Stimulated activated naive B cell treated with anti-CD40 and anti-IgM and Interleukin-4, amounts not matched to agents 10 μg/mL and 1 μg/mL and 100 μg/mL, for 72 hours (primary cell): ENCODE results near the gene FDXACB1.
A peak's percentile ranks its signal among the peaks of the same experiment; 100 is the strongest.

Experiments used
- ATAC-seq, 2 donors: fragments of 150-1000 bp; cut with Tn5 transposase; replicated peaks; 2 replicates each; pipeline ENCODE4 v1.10.0; 2021; ENCODE audit warnings: moderate library complexity in 1 of 2
- DNase-seq: peaks from one replicate; pipeline ENCODE4 v3.0.0; 2021
- H3K27ac Mint-ChIP-seq: one replicate; pipeline ENCODE4 v1.8.0; 2022; ENCODE audit warnings: mild to moderate bottlenecking, mixed read lengths
- H3K27me3 Mint-ChIP-seq, 2 donors: one replicate each; pipeline ENCODE4 v1.8.0; 2022; ENCODE audit warnings: mixed read lengths in 2 of 2
- H3K36me3 Mint-ChIP-seq, 2 donors: one replicate each; pipeline ENCODE4 v1.8.0; 2022; ENCODE audit warnings: mixed read lengths in 2 of 2, mild to moderate bottlenecking in 1 of 2
- H3K4me1 Mint-ChIP-seq, 2 donors: one replicate each; pipeline ENCODE4 v1.8.0; 2022; ENCODE audit warnings: mixed read lengths in 2 of 2, mild to moderate bottlenecking in 1 of 2
- H3K4me3 Mint-ChIP-seq, 2 donors: one replicate each; pipeline ENCODE4 v1.8.0; 2022; ENCODE audit warnings: mild to moderate bottlenecking in 2 of 2, mixed read lengths in 2 of 2, moderate library complexity in 1 of 2
- H3K9me3 Mint-ChIP-seq, 2 donors: one replicate each; pipeline ENCODE4 v1.8.0; 2022; ENCODE audit warnings: mixed read lengths in 2 of 2, mild to moderate bottlenecking in 1 of 2

The FDXACB1 gene

GRCh38 chr11:111879637-111879960 is 634 bp upstream of the FDXACB1 start:
- ATAC-seq: peak; percentile 1 to 3
- Mint-ChIP-seq H3K36me3 (peaks cover 9 to 26% of the 10 kb centered on the region in 2 donors), H3K4me3 (peak overlapping the region; percentile 93 to 94), H3K4me1 (peaks cover 12 to 15% of the 10 kb centered on the region in 2 donors), H3K27ac (peak overlapping the region; percentile 99), H3K27me3 (no peaks in the 10 kb centered on the region), H3K9me3 (no peaks in the 10 kb centered on the region)
- DNase-seq: no peak

DNA sequence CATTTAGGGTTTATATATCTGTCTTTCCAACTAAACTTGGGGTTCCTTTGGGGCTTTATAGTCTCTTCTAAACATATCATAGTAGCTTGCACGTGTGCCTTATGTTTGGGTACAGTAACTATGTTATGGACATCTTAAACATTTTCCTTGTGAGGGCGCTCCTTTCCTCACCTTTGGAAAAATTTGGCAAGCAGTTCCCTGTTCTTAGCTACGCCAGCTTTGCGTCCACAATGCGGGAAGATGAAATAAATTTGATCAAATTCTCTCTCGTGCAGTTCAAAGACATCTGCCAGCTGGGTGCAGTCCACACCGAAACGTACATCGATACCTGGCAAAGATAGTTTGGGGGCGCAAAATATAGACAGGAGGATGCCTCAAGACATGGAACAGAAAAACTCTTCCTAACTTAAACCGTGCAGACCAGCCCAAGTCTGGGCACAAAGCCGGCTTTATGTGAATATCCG is 548 bp downstream of the FDXACB1 start:
- peak overlapping the region; percentile 93 to 94 for H3K4me3 Mint-ChIP-seq
- no peaks in the 10 kb centered on the region for H3K27me3 Mint-ChIP-seq
- H3K4me1 Mint-ChIP-seq: peaks cover 12 to 15% of the 10 kb centered on the region in 2 donors
- no peaks in the 10 kb centered on the region for H3K9me3 Mint-ChIP-seq
- H3K36me3 Mint-ChIP-seq: peaks cover 10 to 24% of the 10 kb centered on the region in 2 donors
- ATAC-seq (peak in 1 of 2 donors; percentile 8), DNase-seq (no peak)
- peak overlapping the region; percentile 99 for H3K27ac Mint-ChIP-seq

DNA sequence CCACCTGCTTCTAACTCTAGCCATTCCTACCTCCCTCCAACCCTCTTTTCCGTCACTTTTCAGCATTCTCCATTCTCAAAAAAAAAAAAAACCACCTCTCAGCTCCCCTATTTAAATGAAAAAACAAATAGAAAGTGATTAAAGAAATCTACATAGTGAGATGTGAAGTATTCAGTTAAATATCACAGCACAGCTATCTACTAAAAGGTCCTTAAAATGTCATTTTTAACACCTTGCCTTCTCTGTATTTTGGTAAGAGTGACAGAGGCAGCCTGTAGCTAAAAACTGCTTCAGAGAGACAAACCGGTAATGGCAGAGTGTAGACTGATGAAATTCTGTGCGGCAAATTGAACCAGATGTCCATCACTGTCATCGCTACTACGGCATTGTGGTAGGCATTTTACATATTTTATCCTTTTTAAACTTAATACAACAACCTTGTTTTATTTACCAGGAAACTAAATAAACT is 7.2 kb downstream of the FDXACB1 start:
- Mint-ChIP-seq H3K36me3 (peaks cover 22 to 40% of the 10 kb centered on the region in 2 donors), H3K27me3 (no peaks in the 10 kb centered on the region), H3K27ac (peak overlapping the region; percentile 94), H3K4me3 (peak overlapping the region; percentile 93 to 94), H3K4me1 (peaks cover 9 to 31% of the 10 kb centered on the region in 2 donors), H3K9me3 (no peaks in the 10 kb centered on the region)
- ATAC-seq (no peak), DNase-seq (no peak)

- H3K27me3 Mint-ChIP-seq: no peaks in the 10 kb centered on the region
- peak within 1 kb of the TSS; percentile 94 for H3K27ac Mint-ChIP-seq
- peak; percentile 92 to 93 for ATAC-seq
- peaks cover 26 to 46% of the 10 kb centered on the region in 2 donors for H3K36me3 Mint-ChIP-seq
- H3K4me1 Mint-ChIP-seq: peaks cover 8 to 31% of the 10 kb centered on the region in 2 donors
- peak within 1 kb of the TSS; percentile 93 to 94 for H3K4me3 Mint-ChIP-seq
- DNase-seq: peak; percentile 84
- no peaks in the 10 kb centered on the region for H3K9me3 Mint-ChIP-seq
Observed at GRCh38 chr11:111870886-111871692, 7.9 kb downstream of the FDXACB1 start, which contains the start of gene ALG9. Gene ALG9, minus strand, starts transcription at chr11:111871581. Its CDS starts 99 bp downstream, at chr11:111871482.

DNA sequence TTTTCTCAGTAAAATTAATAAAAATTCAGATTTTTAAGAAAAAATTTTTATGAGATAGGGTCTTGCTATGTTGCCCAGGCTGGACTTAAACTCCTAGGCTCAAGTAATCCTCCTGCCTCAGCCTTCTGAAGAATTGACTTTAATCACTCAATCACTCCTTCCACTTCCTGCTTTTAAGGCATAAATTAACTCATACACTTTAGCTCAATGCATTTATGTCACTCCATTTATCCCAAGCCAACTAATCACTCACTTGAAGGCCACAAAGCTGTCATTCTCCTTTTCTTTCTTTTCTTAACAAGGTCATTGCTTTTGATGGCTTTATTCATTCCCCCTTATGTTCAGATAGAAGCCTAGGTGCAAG is 8.5 kb downstream of the FDXACB1 start:
- Mint-ChIP-seq H3K36me3 (peaks cover 26 to 47% of the 10 kb centered on the region in 2 donors), H3K27ac (peak overlapping the region; percentile 94), H3K27me3 (no peaks in the 10 kb centered on the region), H3K4me1 (peaks cover 8 to 31% of the 10 kb centered on the region in 2 donors), H3K4me3 (peak overlapping the region; percentile 93 to 94), H3K9me3 (no peaks in the 10 kb centered on the region)
- ATAC-seq: peak; percentile 27 to 31
- no peak for DNase-seq

DNA sequence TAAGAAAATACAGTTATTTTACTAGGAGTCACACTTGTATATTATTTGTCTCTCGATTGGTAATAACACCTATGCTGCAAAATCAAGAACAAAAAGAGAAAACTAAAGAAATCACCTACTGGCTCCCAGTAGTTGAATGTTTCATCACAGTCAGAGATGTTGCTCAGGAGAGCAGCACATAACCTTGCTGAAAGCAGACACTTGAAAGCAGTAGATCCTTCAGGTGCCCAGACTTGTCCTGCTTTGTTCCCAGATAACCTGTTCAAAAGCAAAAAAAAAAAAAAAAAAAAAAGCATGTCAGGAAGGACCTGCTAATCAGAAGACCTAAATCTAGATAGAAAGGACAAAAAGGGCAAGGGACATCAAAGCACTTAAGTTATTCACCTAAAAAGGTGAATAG is 8.9 kb downstream of the FDXACB1 start:
- Mint-ChIP-seq H3K9me3 (no peaks in the 10 kb centered on the region), H3K4me3 (no peak overlapping the region), H3K36me3 (peaks cover 26 to 49% of the 10 kb centered on the region in 2 donors), H3K27ac (no peak overlapping the region), H3K4me1 (peaks cover 8 to 31% of the 10 kb centered on the region in 2 donors), H3K27me3 (no peaks in the 10 kb centered on the region)
- ATAC-seq (no peak), DNase-seq (no peak)

- DNase-seq (no peak), ATAC-seq (no peak)
- Mint-ChIP-seq H3K9me3 (no peaks in the 10 kb centered on the region), H3K4me1 (no peaks in the 10 kb centered on the region), H3K36me3 (peaks cover 41 to 53% of the 10 kb centered on the region in 2 donors), H3K27me3 (no peaks in the 10 kb centered on the region), H3K27ac (no peak overlapping the region), H3K4me3 (no peak overlapping the region)
Observed at GRCh38 chr11:111860257-111860656, 18.7 kb downstream of the FDXACB1 start.

GRCh38 chr11:111855506-111855905 is 23.5 kb downstream of the FDXACB1 start:
- no peaks in the 10 kb centered on the region for H3K9me3 Mint-ChIP-seq
- no peak for ATAC-seq
- H3K4me3 Mint-ChIP-seq: no peak overlapping the region
- peaks cover 35 to 48% of the 10 kb centered on the region in 2 donors for H3K36me3 Mint-ChIP-seq
- H3K4me1 Mint-ChIP-seq: no peaks in the 10 kb centered on the region
- H3K27ac Mint-ChIP-seq: no peak overlapping the region
- no peak for DNase-seq
- no peaks in the 10 kb centered on the region for H3K27me3 Mint-ChIP-seq

GRCh38 chr11:111852103-111852502 is 26.9 kb downstream of the FDXACB1 start:
- Mint-ChIP-seq H3K27me3 (no peaks in the 10 kb centered on the region), H3K36me3 (peaks cover 30 to 46% of the 10 kb centered on the region in 2 donors), H3K4me3 (no peak overlapping the region), H3K27ac (no peak overlapping the region), H3K4me1 (no peaks in the 10 kb centered on the region), H3K9me3 (no peaks in the 10 kb centered on the region)
- no peak for DNase-seq
- ATAC-seq: no peak

DNA sequence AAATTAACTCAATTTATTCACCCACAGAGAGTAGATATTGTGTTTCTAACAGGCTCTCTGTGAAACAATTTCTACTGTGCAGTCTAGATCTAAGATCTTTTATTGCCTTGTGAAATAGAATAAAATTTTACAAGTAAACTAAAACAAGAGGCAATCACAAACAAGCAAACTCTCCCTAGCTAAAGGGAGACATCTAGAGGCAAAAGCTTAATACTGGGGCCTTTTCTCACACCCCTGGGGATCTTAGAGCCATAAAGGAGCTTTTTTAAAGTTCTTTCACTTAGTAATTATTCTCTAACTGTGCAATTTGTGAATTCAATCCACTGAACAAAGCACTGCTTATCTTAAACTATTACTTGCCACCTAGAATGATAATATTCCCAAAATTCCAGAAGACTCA is 27.3 kb downstream of the FDXACB1 start:
- peaks cover 30 to 46% of the 10 kb centered on the region in 2 donors for H3K36me3 Mint-ChIP-seq
- no peak overlapping the region for H3K4me3 Mint-ChIP-seq
- H3K4me1 Mint-ChIP-seq: no peaks in the 10 kb centered on the region
- H3K27me3 Mint-ChIP-seq: no peaks in the 10 kb centered on the region
- no peaks in the 10 kb centered on the region for H3K9me3 Mint-ChIP-seq
- ATAC-seq (no peak), DNase-seq (no peak)
- H3K27ac Mint-ChIP-seq: no peak overlapping the region

GRCh38 chr11:111851067-111851466 is 27.9 kb downstream of the FDXACB1 start:
- H3K4me3 Mint-ChIP-seq: no peak overlapping the region
- no peaks in the 10 kb centered on the region for H3K27me3 Mint-ChIP-seq
- no peak overlapping the region for H3K27ac Mint-ChIP-seq
- H3K36me3 Mint-ChIP-seq: peaks cover 30 to 49% of the 10 kb centered on the region in 2 donors
- H3K9me3 Mint-ChIP-seq: no peaks in the 10 kb centered on the region
- ATAC-seq (no peak), DNase-seq (no peak)
- no peaks in the 10 kb centered on the region for H3K4me1 Mint-ChIP-seq

GRCh38 chr11:111849631-111850030 is 29.3 kb downstream of the FDXACB1 start:
- H3K4me1 Mint-ChIP-seq: no peaks in the 10 kb centered on the region
- H3K36me3 Mint-ChIP-seq: peaks cover 22 to 46% of the 10 kb centered on the region in 2 donors
- DNase-seq (no peak), ATAC-seq (no peak)
- no peak overlapping the region for H3K4me3 Mint-ChIP-seq
- no peak overlapping the region for H3K27ac Mint-ChIP-seq
- no peaks in the 10 kb centered on the region for H3K9me3 Mint-ChIP-seq
- no peaks in the 10 kb centered on the region for H3K27me3 Mint-ChIP-seq

DNA sequence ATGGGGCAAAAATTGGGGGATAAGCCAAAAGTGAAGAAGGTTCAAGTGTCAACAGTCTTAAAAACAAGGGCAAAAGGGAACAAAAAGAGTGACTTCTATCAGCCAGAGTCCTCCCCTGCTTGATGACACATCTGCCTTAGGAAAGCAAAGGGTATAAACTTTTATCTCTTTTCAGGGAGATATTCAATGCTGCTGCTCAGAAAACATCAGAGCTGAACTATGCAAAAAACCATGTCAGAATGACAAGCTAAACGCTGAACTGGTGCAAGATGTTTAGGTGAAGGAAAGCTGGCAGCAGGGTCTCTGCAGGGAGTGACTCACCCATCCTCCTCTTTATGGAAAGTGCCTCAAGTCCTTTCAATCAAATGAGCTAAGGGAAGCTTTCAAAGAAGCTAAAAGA is 32.3 kb downstream of the FDXACB1 start:
- H3K9me3 Mint-ChIP-seq: no peaks in the 10 kb centered on the region
- no peak for DNase-seq
- H3K36me3 Mint-ChIP-seq: peaks cover 19 to 42% of the 10 kb centered on the region in 2 donors
- no peak for ATAC-seq
- H3K4me1 Mint-ChIP-seq: peaks cover 4 to 13% of the 10 kb centered on the region in 2 donors
- no peak overlapping the region for H3K4me3 Mint-ChIP-seq
- H3K27ac Mint-ChIP-seq: peak overlapping the region; percentile 80
- H3K27me3 Mint-ChIP-seq: no peaks in the 10 kb centered on the region

DNA sequence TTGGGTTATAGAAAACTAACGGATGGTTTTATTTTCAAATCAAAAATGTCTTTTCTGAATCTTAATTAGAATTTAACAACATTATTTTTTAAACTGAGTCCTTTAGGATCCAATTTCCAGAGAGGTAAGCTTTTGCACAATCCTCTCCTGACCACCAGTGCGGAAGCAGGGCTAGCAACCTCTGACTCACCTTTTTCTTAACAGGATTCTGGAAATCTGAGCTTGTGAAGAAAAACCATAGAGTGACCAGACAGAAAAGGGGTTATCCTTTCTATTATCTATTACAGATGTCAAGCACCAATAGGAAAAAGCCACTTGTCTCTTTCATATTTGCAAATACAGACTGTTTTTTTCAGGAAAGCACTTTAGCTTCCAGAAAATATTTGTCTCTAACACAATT is 32.9 kb downstream of the FDXACB1 start:
- no peak for DNase-seq
- no peak for ATAC-seq
- no peak overlapping the region for H3K4me3 Mint-ChIP-seq
- H3K27me3 Mint-ChIP-seq: no peaks in the 10 kb centered on the region
- H3K36me3 Mint-ChIP-seq: peaks cover 19 to 42% of the 10 kb centered on the region in 2 donors
- H3K27ac Mint-ChIP-seq: no peak overlapping the region
- no peaks in the 10 kb centered on the region for H3K9me3 Mint-ChIP-seq
- peaks cover 4 to 13% of the 10 kb centered on the region in 2 donors for H3K4me1 Mint-ChIP-seq
